ENCODE measurements around the gene BET1L.
"Not testable (repeated sequence)": the region's sequence is repeated elsewhere in the genome, so short reads cannot be mapped to it uniquely, and the experiment has no call there.

- not testable (repeated sequence) for TF ChIP-seq POU2F2, SPI1, POLR2A, POLR2AphosphoS5 (IDR thresholded peaks at IDR 0.05; ENCODE audit: low read depth, low read length)
These were observed 31.1 kb upstream of the BET1L start for GRCh38 chr11:238346-238745.

Data from GM12891 (cell line).